Caco-2 (cell line): ENCODE measurements around the gene NEDD4. TPM values are rescaled to one million over a fixed set of nuclear protein-coding genes. Genes with fewer than 3 reads are reported as not detected.
"Not testable (repeated sequence)": the region's sequence is repeated elsewhere in the genome, so short reads cannot be mapped to it uniquely, and the experiment has no call there.

Experiments
- BruUV-seq: library from RNA; stranded (reverse); fragments of 400-500 nt; replicated peaks from 2 replicates; lab custom pipeline; 2021; lab: Mats Ljungman, UMichigan
- CTCF ChIA-PET: fragments of 300-600 bp; sonication (Branson Sonifier 250); formaldehyde crosslinking; loops from one replicate; lab custom pipeline; 2022; ENCODE audit warnings: antibody characterized with exemption; lab: Charles Lee
- POLR2A ChIA-PET: fragments of 300-600 bp; sonication (Branson Sonifier 250); formaldehyde crosslinking; loops from one replicate; lab custom pipeline; 2022; ENCODE audit warnings: antibody characterized with exemption; lab: Charles Lee
- DNase-seq, 2 experiments: peaks; one replicate each; pipeline versions ENCODE4 v3.0.0 to v3.0.0-alpha.2; 2020 to 2022
- H3K27me3 ChIP-seq: replicated peaks from 2 replicates; pipeline ENCODE4 v1.6.0; 2011; ENCODE audit warnings: low read length; ENCODE audit not compliant: control insufficient read depth, insufficient read depth
- H3K36me3 ChIP-seq: 2 replicates; pipeline ENCODE4 v1.5.1; 2011; ENCODE audit warnings: low read length; ENCODE audit not compliant: control insufficient read depth, insufficient read depth
- H3K4me1 ChIP-seq: fragments of 250-450 bp; sonication (Bioruptor Pico); 2 replicates; pipeline ENCODE4 v1.5.1; 2020; ENCODE audit warnings: mild to moderate bottlenecking
- H3K4me3 ChIP-seq: 2 replicates; pipeline ENCODE4 v1.5.1; 2011; ENCODE audit warnings: low read depth, mild to moderate bottlenecking, control low read depth, low read length
- H3K9me3 ChIP-seq: fragments of 250-450 bp; sonication (Bioruptor Pico); 2 replicates; pipeline ENCODE4 v1.5.1; 2020; ENCODE audit warnings: mild to moderate bottlenecking, moderate library complexity
- H3K27ac Mint-ChIP-seq: one replicate; pipeline ENCODE4 v1.8.0; 2022; ENCODE audit warnings: mixed read lengths; ENCODE audit not compliant: unreplicated experiment
- H3K27me3 Mint-ChIP-seq: one replicate; pipeline ENCODE4 v1.8.0; 2022; ENCODE audit warnings: mixed read lengths; ENCODE audit not compliant: insufficient read depth, unreplicated experiment
- H3K36me3 Mint-ChIP-seq: one replicate; pipeline ENCODE4 v1.8.0; 2022; ENCODE audit warnings: mild to moderate bottlenecking, mixed read lengths; ENCODE audit not compliant: insufficient read depth, unreplicated experiment
- H3K4me1 Mint-ChIP-seq: one replicate; pipeline ENCODE4 v1.8.0; 2022; ENCODE audit warnings: low read depth, mixed read lengths; ENCODE audit not compliant: unreplicated experiment
- H3K4me3 Mint-ChIP-seq: one replicate; pipeline ENCODE4 v1.8.0; 2022; ENCODE audit warnings: mild to moderate bottlenecking, moderate library complexity, mixed read lengths; ENCODE audit not compliant: unreplicated experiment
- H3K9me3 Mint-ChIP-seq: one replicate; pipeline ENCODE4 v1.8.0; 2022; ENCODE audit warnings: mixed read lengths; ENCODE audit not compliant: unreplicated experiment
- CTCF ChIP-seq, 2 experiments: fragments of 200-600 bp in 1 of 2; IDR thresholded peaks; 1 replicate in 1 of 2; 2 replicates in 1 of 2; pipeline versions ENCODE4 v1.5.1 to v1.8.0; 2011 to 2022; ENCODE audit warnings: antibody characterized with exemption in 1 of 2, control low read depth in 1 of 2, inconsistent platforms in 1 of 2, low read depth in 1 of 2, low read length in 1 of 2, mild to moderate bottlenecking in 1 of 2, moderate library complexity in 1 of 2; ENCODE audit not compliant: insufficient read depth in 1 of 2, severe bottlenecking in 1 of 2, unreplicated experiment in 1 of 2
- intact Hi-C: fragments of 100-400 bp; cut with micrococcal nuclease; formaldehyde crosslinking; loops from one replicate; pipeline ENCODE4 v1.10.0; 2022; ENCODE audit not compliant: unreplicated experiment
- total RNA-seq: library from RNA; stranded (reverse); gene quantifications from 2 replicates; pipeline ENCODE4 v1.2.3, GENCODE V29; 2022

Gene NEDD4
- total RNA-seq, 1 experiment from 2014 or later, result 33.9 TPM

GRCh38 chr15:55954862-55955605 lies 38.4 kb downstream of the NEDD4 start:
- Mint-ChIP-seq H3K4me1 (peaks cover 28% of the 10 kb centered on the region), H3K27me3 (no peaks in the 10 kb centered on the region), H3K27ac (no peak overlapping the region), H3K36me3 (peaks cover 16% of the 10 kb centered on the region), H3K4me3 (no peak overlapping the region), H3K9me3 (peaks cover 18% of the 10 kb centered on the region)
- ChIA-PET POLR2A (no interaction called here), CTCF (no interaction called here)
- intact Hi-C loops, result loop anchor here (5.0 kb wide), 1 partner anchor 37 kb away; the partner anchor contains the start of gene NEDD4
- H3K4me3 ChIP-seq, result no peak overlapping the region
- no peaks in the 10 kb centered on the region for H3K27me3 ChIP-seq
- no peaks in the 10 kb centered on the region for H3K9me3 ChIP-seq
- peaks cover 38% of the 10 kb centered on the region for H3K4me1 ChIP-seq
- no peak for TF ChIP-seq CTCF (IDR thresholded peaks at IDR 0.05; ENCODE audit: insufficient read depth in 1 of 2, low read depth in 1 of 2, low read length in 1 of 2, severe bottlenecking in 1 of 2, unreplicated experiment in 1 of 2)
- BruUV-seq, result no TSS peak
- no peak for DNase-seq
- H3K36me3 ChIP-seq, result no peaks in the 10 kb centered on the region

GRCh38 chr15:55952501-55953274 lies 40.7 kb downstream of the NEDD4 start:
- POLR2A ChIA-PET, BruUV-seq, H3K27me3 Mint-ChIP-seq, CTCF ChIA-PET, H3K4me3 ChIP-seq, H3K27me3 ChIP-seq, H3K9me3 ChIP-seq, H3K36me3 ChIP-seq: not testable (repeated sequence)
- intact Hi-C loops, result loop anchor here (1.0 to 5.0 kb wide), 2 partner anchors 40 to 90 kb away; partner anchors contain the start of gene NEDD4
- peak; percentile 60 to 64 for DNase-seq
- peaks cover 18% of the 10 kb centered on the region for H3K9me3 Mint-ChIP-seq
- H3K4me3 Mint-ChIP-seq, result peak overlapping the region; percentile 54
- H3K4me1 Mint-ChIP-seq, result peaks cover 18% of the 10 kb centered on the region
- peaks cover 29% of the 10 kb centered on the region for H3K36me3 Mint-ChIP-seq
- peak overlapping the region; percentile 83 for H3K27ac Mint-ChIP-seq
- H3K4me1 ChIP-seq, result peaks cover 30% of the 10 kb centered on the region

GRCh38 chr15:55944606-55945005 lies 48.8 kb downstream of the NEDD4 start:
- H3K4me1 ChIP-seq, H3K27me3 Mint-ChIP-seq, BruUV-seq, POLR2A ChIA-PET, intact Hi-C loops, DNase-seq, H3K36me3 ChIP-seq, H3K9me3 ChIP-seq, H3K27ac Mint-ChIP-seq, H3K27me3 ChIP-seq, CTCF ChIA-PET, H3K4me3 Mint-ChIP-seq, H3K4me3 ChIP-seq, H3K4me1 Mint-ChIP-seq: not testable (repeated sequence)
- peaks cover 23% of the 10 kb centered on the region for H3K36me3 Mint-ChIP-seq
- H3K9me3 Mint-ChIP-seq, result peaks cover 12% of the 10 kb centered on the region

GRCh38 chr15:55942332-55942731 lies 51.1 kb downstream of the NEDD4 start:
- DNase-seq, result no peak
- Mint-ChIP-seq H3K4me1 (no peaks in the 10 kb centered on the region), H3K27ac (no peak overlapping the region), H3K9me3 (peaks cover 21% of the 10 kb centered on the region), H3K36me3 (peaks cover 25% of the 10 kb centered on the region), H3K4me3 (no peak overlapping the region), H3K27me3 (no peaks in the 10 kb centered on the region)
- Histone ChIP-seq H3K27me3 (no peaks in the 10 kb centered on the region), H3K36me3 (no peaks in the 10 kb centered on the region), H3K9me3 (peaks cover 4% of the 10 kb centered on the region; the same call in 1 of the 2 replicates), H3K4me1 (no peaks in the 10 kb centered on the region), H3K4me3 (no peak overlapping the region)
- TF ChIP-seq CTCF (IDR thresholded peaks at IDR 0.05; ENCODE audit: insufficient read depth in 1 of 2, low read depth in 1 of 2, low read length in 1 of 2, severe bottlenecking in 1 of 2, unreplicated experiment in 1 of 2), result no peak
- ChIA-PET POLR2A (no interaction called here), CTCF (no interaction called here)
- BruUV-seq, result no TSS peak
- intact Hi-C loops, result no loop called here
